ENCODE data around the gene PYGB. TPM values are rescaled to one million over a fixed set of nuclear protein-coding genes. Genes with fewer than 3 reads are reported as not detected.
"Not testable (repeated sequence)": the region's sequence is repeated elsewhere in the genome, so short reads cannot be mapped to it uniquely, and the experiment has no call there.

The PYGB gene
- total RNA-seq, 6 donors from 2014 or later, result 59.4 to 128 (median 98.4) TPM

GRCh38 chr20:25233016-25233772, 14.7 kb upstream of the PYGB start:
- Histone ChIP-seq H3K4me3 (no peak overlapping the region), H3K4me1 (peaks cover 13 to 41% (median 27%) of the 10 kb centered on the region in 4 donors), H3K36me3 (no peaks in the 10 kb centered on the region), H3K27me3 (no peaks in the 10 kb centered on the region), H3K9me3 (no peaks in the 10 kb centered on the region), H3K27ac (peak overlapping the region; percentile 42 to 57 (median 54))
- 49 to 66% methylated on average over 9 to 10 of the region's 10 CpGs for WGBS, 2 donors
- TF ChIP-seq EP300 (IDR thresholded peaks at IDR 0.05) (no peak), POLR2A (IDR thresholded peaks at IDR 0.05) (peak in 1 of 4 donors; percentile 30)
- ATAC-seq (ENCODE audit: low FRiP score in 2 of 2) (peak; percentile 57 to 83), DNase-seq (peak; percentile 28 to 86)

- not testable (repeated sequence) for H3K36me3 ChIP-seq; H3K27me3 ChIP-seq; DNase-seq; ATAC-seq (ENCODE audit: low FRiP score in 2 of 2); H3K4me3 ChIP-seq; H3K9me3 ChIP-seq
- H3K27ac ChIP-seq, result peak overlapping the region; percentile 42 to 57 (median 54)
- H3K4me1 ChIP-seq, result peaks cover 16 to 46% (median 29%) of the 10 kb centered on the region in 4 donors
- WGBS, 2 donors, result 49 to 56% methylated on average over 8 of the region's 8 CpGs
These were observed 13.7 kb upstream of the PYGB start for GRCh38 chr20:25234009-25234849.

- Histone ChIP-seq H3K27me3 (no peaks in the 10 kb centered on the region), H3K36me3 (no peaks in the 10 kb centered on the region), H3K4me3 (no peak overlapping the region), H3K9me3 (no peaks in the 10 kb centered on the region), H3K27ac (peak overlapping the region in 1 of 4 donors; percentile 11), H3K4me1 (peaks cover 16 to 32% (median 24%) of the 10 kb centered on the region in 4 donors)
- ATAC-seq (ENCODE audit: low FRiP score in 2 of 2), result no peak
- TF ChIP-seq EP300 (IDR thresholded peaks at IDR 0.05), result no peak
- WGBS, 2 donors, result 75 to 78% methylated on average over 12 to 15 of the region's 15 CpGs
- DNase-seq, result no peak
These were observed 11.2 kb upstream of the PYGB start for GRCh38 chr20:25236450-25237304.

- Histone ChIP-seq H3K36me3 (no peaks in the 10 kb centered on the region), H3K4me3 (no peak overlapping the region), H3K4me1 (peaks cover 14 to 32% (median 22%) of the 10 kb centered on the region in 4 donors), H3K9me3 (no peaks in the 10 kb centered on the region), H3K27ac (peak overlapping the region in 3 of 4 donors; percentile 36 to 46 (median 44)), H3K27me3 (no peaks in the 10 kb centered on the region)
- ATAC-seq (ENCODE audit: low FRiP score in 2 of 2), result peak; percentile 76 to 96
- WGBS, 2 donors, result 39 to 64% methylated on average over 9 to 10 of the region's 10 CpGs
- peak in 1 of 2 donors; percentile 65 for DNase-seq
- TF ChIP-seq POLR2A (IDR thresholded peaks at IDR 0.05) (peak in 1 of 4 donors; percentile 20), CTCF (IDR thresholded peaks at IDR 0.05) (no peak), POLR2AphosphoS5 (IDR thresholded peaks at IDR 0.05) (peak; percentile 73 to 92), EP300 (IDR thresholded peaks at IDR 0.05) (peak in 3 of 4 donors; percentile 16 to 89 (median 82))
These were observed 10.1 kb upstream of the PYGB start for GRCh38 chr20:25237610-25238318.

GRCh38 chr20:25238319-25239037, 9.4 kb upstream of the PYGB start:
- no peaks in the 10 kb centered on the region for H3K36me3 ChIP-seq
- H3K4me3 ChIP-seq, result no peak overlapping the region
- no peak for DNase-seq
- no peaks in the 10 kb centered on the region for H3K9me3 ChIP-seq
- 92 to 93% methylated on average over 11 to 12 of the region's 12 CpGs for whole genome bisulfite sequencing, 2 donors
- peak overlapping the region in 3 of 4 donors; percentile 36 to 46 (median 44) for H3K27ac ChIP-seq
- H3K4me1 ChIP-seq, result peaks cover 9 to 32% (median 16%) of the 10 kb centered on the region in 4 donors
- H3K27me3 ChIP-seq, result no peaks in the 10 kb centered on the region
- ATAC-seq (ENCODE audit: low FRiP score in 2 of 2), result no peak
- TF ChIP-seq CTCF (IDR thresholded peaks at IDR 0.05) (no peak), POLR2A (IDR thresholded peaks at IDR 0.05) (no peak), EP300 (IDR thresholded peaks at IDR 0.05) (no peak), POLR2AphosphoS5 (IDR thresholded peaks at IDR 0.05) (no peak)
